GM19324 (cell line): ENCODE results near the gene NCKAP5.

Experiments used
- ATAC-seq: cut with Tn5 transposase; IDR thresholded peaks from one replicate; pipeline ENCODE4 v1.9.1; 2021; ENCODE audit warnings: mild to moderate bottlenecking, moderate library complexity; ENCODE audit not compliant: unreplicated experiment, low FRiP score

The NCKAP5 gene

DNA sequence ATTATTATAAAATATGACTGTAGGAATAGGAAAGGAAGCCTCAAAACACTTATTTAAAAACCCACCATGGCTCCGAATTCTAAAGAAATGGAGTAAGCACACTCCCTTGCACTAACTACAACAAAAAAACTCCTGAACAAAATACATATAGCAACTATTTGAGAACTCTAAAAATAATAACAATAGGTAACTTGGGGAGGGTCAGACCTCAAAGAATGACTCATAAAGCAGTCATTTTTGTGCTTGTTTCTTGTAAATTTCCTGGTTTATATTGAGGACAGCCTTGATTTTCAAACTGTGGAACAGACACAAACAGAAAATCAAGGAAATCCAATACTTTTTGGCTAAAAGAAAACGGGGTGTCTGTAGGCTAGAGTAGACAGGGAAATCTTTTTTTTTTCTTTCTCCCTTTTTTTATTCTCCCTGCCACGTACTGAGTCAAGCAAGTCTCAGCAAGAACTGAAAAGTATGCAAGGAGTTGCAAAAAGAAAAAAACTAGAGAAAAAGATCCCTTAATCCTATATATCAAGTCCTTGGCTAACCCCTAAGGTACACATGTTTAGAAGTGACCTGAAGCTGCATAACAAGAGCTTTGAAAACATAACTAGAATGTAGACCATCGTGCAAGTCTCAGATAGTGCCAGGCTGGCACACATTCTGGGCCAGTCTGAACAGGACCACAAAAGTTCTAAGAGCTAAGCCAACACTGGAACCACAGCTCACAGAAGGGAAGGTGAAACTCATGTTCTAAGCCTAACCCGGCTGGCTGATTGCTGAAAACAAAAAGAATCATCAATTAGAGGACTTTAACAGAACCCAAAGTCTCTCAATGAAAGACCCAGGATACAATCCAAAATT lies 495.2 kb downstream of the NCKAP5 start:
- no peak for ATAC-seq

- ATAC-seq: no peak
These were observed 504.5 kb downstream of the NCKAP5 start for GRCh38 chr2:133063775-133064174.

DNA sequence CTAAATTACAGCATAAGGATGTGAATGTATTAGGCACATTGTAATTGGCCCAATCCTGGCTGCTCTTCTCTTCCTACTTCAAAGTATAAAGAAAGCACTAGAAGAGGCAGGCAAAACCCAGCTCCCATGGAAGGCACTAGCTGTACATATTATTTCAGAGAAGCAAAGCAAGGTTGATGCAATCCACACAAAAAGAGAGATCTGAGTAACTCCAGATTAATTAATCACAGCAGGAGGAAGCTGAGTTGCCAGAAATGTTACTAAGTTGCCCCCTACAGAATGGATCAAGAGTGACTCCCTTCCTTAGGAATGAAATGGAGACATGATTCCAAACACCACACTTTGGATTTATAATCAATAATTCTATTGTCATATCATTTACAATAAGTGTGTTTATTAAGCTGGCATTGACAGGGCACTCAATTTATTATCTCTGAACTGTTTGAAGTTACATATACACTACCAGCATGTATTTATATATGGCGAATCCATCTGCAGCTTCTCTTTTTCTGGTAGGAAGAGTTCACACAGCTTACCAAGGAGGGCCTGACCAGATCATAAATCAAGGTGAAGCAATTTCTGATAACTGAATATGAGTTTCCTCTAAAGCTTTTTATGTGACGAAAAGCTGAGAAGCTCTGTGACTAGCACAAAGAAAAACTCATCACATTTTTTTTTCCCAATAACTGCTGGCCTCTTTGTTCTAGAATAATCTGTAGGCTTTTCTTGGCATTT lies 505.2 kb downstream of the NCKAP5 start:
- ATAC-seq: no peak

DNA sequence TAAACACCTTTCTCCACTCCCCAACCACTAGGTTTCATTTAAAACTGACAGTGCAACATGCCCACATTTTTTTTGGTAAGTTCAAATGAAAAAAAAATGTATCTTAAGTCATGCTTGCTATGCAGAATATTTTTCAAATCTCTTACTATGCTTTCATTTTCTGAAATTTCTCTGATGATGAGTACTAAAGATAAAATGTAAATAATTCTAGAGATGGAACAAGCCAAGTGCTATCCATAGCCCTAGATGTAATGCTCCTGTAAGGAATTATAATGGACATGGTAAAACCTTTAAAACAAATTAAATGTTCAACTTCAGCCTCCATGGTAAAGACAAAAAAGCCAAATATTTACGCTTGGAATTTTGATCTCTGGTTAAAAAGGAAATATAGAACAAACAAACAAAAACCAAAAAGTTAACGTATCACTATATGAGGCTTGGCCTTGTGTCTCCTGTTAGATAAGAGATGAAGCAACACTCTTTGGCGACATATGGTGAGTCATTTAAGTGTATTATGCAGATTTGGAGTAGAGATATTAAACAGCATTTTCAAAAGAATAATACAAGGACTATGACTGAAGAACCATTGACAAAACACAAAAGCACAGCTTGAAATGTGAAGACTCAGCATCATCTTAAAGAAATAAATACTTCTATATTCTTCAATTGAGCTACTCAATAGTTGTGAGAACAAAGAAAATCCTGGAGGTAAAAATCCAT lies 506.2 kb downstream of the NCKAP5 start:
- ATAC-seq: no peak

GRCh38 chr2:133054297-133054696 lies 514.0 kb downstream of the NCKAP5 start:
- no peak for ATAC-seq

DNA sequence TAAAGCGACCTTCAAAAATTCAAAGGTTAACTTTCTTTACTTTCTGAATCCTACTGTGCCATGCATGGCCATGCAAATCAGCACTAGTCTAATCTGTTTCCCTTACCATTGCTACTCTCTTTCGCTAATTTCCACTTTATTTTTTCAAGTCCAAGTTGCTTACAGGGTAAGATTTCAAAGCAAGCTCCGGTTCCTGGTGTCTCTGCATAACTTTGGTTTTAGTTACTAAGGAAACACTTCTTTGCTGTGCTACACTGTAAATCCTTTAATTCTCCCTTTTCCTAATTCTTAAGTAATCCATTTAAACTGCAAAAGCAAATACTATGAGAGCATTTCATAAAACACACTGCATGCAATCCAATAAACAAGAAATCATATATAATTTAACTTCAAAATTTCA lies 514.7 kb downstream of the NCKAP5 start:
- ATAC-seq: no peak

DNA sequence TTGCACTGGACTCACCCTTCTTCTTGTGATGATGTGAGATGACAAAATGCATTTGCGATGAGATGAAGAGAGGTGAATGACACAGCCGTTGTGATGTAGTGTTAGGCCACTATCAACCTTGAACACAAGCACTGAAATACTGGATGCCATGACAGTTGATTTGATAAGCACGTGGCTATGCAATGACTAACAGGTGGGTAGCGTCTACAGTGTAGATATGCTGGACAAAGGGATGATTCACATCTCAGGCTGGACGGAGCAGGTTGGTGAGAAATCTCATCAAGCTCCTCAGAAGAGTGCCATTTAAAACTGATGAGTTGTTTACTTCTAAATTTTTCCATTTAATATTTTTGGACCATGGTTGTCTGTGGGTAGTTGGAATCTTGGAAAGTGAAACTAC lies 522.5 kb downstream of the NCKAP5 start:
- no peak for ATAC-seq

DNA sequence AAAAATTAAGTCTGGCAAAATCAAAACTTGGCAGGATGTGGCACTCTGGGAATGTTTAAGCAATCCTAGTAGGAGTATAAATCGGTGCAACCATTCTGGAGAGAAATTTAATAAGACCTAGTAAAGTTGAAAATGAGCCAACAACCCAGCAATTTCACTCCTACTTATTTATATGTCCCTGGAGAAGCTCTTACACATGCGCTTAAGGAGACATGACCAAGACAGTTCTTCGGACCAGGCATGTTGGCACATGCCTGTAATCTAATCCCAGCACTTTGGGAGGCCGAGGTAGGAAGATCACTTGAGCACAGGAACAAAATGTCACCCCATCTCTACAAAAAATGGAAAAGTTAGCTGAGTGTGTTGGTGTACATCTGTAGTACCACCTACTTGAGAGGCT lies 523.7 kb downstream of the NCKAP5 start:
- ATAC-seq: no peak

- no peak for ATAC-seq
These were observed 528.1 kb downstream of the NCKAP5 start for GRCh38 chr2:133040170-133040569.

GRCh38 chr2:133039531-133039930 lies 528.7 kb downstream of the NCKAP5 start:
- ATAC-seq: no peak

DNA sequence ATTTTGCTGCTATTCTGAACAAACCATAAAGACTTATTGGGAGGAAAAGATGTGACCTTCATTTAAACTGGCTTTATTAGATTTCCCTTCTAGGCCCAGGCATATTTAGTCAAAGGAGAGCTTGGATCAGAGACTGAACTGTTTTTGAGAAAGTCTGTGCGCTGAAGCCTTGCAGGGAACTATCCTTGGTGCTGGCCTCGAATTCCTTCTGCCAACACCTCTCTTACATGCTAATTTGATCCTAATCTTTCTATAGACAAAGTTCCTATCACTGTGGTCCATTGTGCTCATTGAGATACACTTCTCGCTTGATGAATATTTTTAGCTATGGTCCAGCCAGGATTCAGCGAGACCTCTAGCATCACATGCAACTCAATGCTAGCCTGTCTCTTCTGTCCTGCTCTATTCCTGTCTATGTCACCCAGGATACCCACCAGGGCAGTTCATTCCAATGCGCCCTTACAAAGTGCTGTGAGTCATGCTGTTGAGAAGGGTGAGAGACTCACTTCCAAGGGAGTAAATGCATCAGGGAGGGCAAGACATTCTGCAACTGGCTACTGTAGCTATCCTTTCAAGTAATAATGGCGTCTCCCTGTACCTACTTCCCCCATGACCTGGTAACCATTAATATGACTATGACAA lies 541.6 kb downstream of the NCKAP5 start:
- ATAC-seq: no peak

GRCh38 chr2:133025004-133025403 lies 543.3 kb downstream of the NCKAP5 start:
- ATAC-seq: no peak

- ATAC-seq: no peak
These were observed 555.2 kb downstream of the NCKAP5 start for GRCh38 chr2:133012847-133013734.

DNA sequence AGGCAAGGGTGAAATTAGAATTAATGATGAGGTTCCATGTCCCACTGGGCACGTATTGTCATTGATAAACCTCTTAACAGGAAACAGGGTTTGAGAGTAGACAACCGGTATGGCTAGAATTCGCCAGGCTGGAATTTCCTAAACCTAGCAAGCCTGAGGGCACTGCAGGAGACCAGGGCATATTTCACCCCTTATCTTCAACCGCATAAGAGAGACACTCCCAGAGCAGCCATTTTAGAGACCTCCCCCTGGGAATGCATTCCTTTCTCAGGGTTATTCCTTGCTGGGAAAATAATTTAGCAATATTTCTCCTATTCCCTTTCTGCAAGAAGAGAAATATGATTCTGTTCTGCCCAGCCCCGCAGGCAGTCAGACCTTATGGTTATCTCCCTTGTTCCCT lies 563.6 kb downstream of the NCKAP5 start:
- ATAC-seq: no peak

- ATAC-seq: no peak
These were observed 568.8 kb downstream of the NCKAP5 start for GRCh38 chr2:132999421-132999820.

DNA sequence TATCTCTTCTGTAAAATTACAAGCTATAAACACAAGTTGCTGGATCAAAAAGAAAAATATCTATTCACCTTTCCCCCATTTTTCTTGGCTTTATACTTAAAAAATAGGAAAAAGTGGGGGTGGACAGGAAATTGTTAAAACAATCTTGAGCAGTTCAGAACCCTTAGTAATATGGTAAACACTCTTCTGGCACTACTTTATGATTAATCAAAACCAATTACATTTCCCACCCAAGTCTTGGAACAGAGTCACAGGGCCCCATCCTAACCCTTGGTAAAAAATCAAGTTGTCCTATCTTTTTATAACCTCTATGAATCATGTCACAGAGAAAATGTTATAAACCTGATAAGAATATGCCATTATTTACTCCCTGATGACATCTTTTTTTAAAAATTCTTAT lies 570.0 kb downstream of the NCKAP5 start:
- ATAC-seq: no peak

GRCh38 chr2:132991471-132992045 lies 576.7 kb downstream of the NCKAP5 start:
- ATAC-seq: no peak

GRCh38 chr2:132984731-132985130 lies 583.5 kb downstream of the NCKAP5 start:
- no peak for ATAC-seq

DNA sequence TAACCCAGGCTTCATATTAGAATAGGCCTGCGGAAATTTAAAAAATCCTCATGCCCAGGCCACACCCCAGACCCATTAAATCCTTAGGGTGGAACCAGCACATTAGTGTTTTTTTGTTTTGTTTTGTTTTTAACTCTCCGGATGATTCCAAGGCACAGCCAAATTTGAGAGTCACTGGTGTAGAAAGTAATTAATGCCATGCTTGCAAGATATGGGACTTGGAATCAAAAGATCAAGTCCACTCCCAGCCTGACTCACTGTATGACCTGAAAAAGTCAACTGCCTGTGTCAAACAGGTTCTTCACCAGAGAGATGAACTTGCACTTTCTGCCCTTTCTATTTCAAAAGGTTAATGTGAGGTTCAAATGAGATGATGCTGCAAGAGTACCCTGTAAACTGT lies 588.0 kb downstream of the NCKAP5 start:
- no peak for ATAC-seq
